Suprapubic skin (tissue), 4 donors: ENCODE measurements around the gene UBE2O.

Experiments
- CTCF ChIP-seq, 2 donors: fragments of 200-600 bp in 1 of 2; fragments of 450-650 bp in 1 of 2; sonication (generic) in 1 of 2; IDR thresholded peaks; one replicate each; pipeline ENCODE4 v1.5.1; 2016 to 2019; ENCODE audit warnings: antibody characterized with exemption in 2 of 2, mild to moderate bottlenecking in 1 of 2, moderate library complexity in 1 of 2
- EP300 ChIP-seq: sonication (generic); formaldehyde crosslinking; IDR thresholded peaks from one replicate; pipeline ENCODE4 v1.6.1; 2017; ENCODE audit warnings: antibody characterized with exemption
- POLR2A ChIP-seq, 2 donors: fragments of 450-650 bp; IDR thresholded peaks; one replicate each; pipeline ENCODE4 v1.6.1; 2017; ENCODE audit warnings: antibody characterized with exemption in 2 of 2, mild to moderate bottlenecking in 2 of 2, moderate library complexity in 2 of 2
- POLR2AphosphoS5 ChIP-seq, 3 donors: sonication (generic); formaldehyde crosslinking; IDR thresholded peaks; one replicate each; pipeline ENCODE4 v1.6.1; 2017; ENCODE audit warnings: antibody characterized with exemption in 3 of 3

GRCh38 chr17:76462556-76463290 is 9.8 kb upstream of the UBE2O start:
- no peak for TF ChIP-seq POLR2A (IDR thresholded peaks at IDR 0.05)
- no peak for TF ChIP-seq CTCF (IDR thresholded peaks at IDR 0.05)
- TF ChIP-seq POLR2AphosphoS5 (IDR thresholded peaks at IDR 0.05): no peak
- no peak for TF ChIP-seq EP300
